K562 (cell line): ENCODE results near the gene CCDC159.

Source experiments
- CBFA2T2 ChIP-seq: fragments of 450-650 bp; conservative IDR thresholded peaks from 2 replicates; pipeline ENCODE4 v1.6.1; 2017; ENCODE audit warnings: mild to moderate bottlenecking
- EGR1 ChIP-seq: fragments of 450-650 bp; conservative IDR thresholded peaks from 2 replicates; pipeline ENCODE4 v1.6.1; 2017; ENCODE audit warnings: mild to moderate bottlenecking
- KLF13 ChIP-seq: fragments of 450-650 bp; IDR thresholded peaks from 2 replicates; pipeline ENCODE4 v1.6.1; 2016; ENCODE audit warnings: missing genetic modification characterization, low read depth, mild to moderate bottlenecking, missing compliant biosample characterization, moderate library complexity, borderline replicate concordance
- L3MBTL2 ChIP-seq: fragments of 450-650 bp; IDR thresholded peaks from 2 replicates; pipeline ENCODE4 v1.6.1; 2016; ENCODE audit warnings: mild to moderate bottlenecking, moderate library complexity
- MTA1 ChIP-seq: fragments of 450-650 bp; IDR thresholded peaks from 2 replicates; pipeline ENCODE4 v1.6.1; 2017; ENCODE audit warnings: borderline replicate concordance
- POLR2A ChIP-seq: fragments of 450-650 bp; conservative IDR thresholded peaks from 2 replicates; pipeline ENCODE4 v1.6.1; 2016
- TBL1XR1 ChIP-seq, 2 experiments: IDR thresholded peaks; 2 replicates each; pipeline ENCODE4 v1.6.1; 2012; ENCODE audit warnings: improper control_type of control experiment in 2 of 2, low read length in 2 of 2, mild to moderate bottlenecking in 1 of 2
- ZEB2 ChIP-seq: fragments of 450-650 bp; IDR thresholded peaks from 2 replicates; pipeline ENCODE4 v1.6.1; 2016
- ZNF217 ChIP-seq: sonication (generic); formaldehyde crosslinking; IDR thresholded peaks from 2 replicates; pipeline ENCODE4 v1.8.0; 2022; ENCODE audit warnings: mild to moderate bottlenecking, missing genetic modification reagents
- TF ChIP-seq, protein P1 (sequence below): sonication (generic); formaldehyde crosslinking; IDR thresholded peaks from 2 replicates; pipeline ENCODE4 v1.8.1; 2022; ENCODE audit warnings: missing genetic modification reagents
- TF ChIP-seq, protein P2 (sequence below), 3 experiments: IDR thresholded peaks in 2 of 3; conservative IDR thresholded peaks in 1 of 3; 2 replicates each; pipeline ENCODE4 v1.5.1; 2011 to 2012; ENCODE audit warnings: low read length in 3 of 3, mild to moderate bottlenecking in 3 of 3, control low read depth in 2 of 3, improper control_type of control experiment in 1 of 3, inconsistent platforms in 1 of 3, low read depth in 1 of 3, mixed read lengths in 1 of 3, moderate library complexity in 1 of 3; ENCODE audit not compliant: insufficient read depth in 2 of 3
- TF ChIP-seq, protein P3 (sequence below): sonication (generic); formaldehyde crosslinking; IDR thresholded peaks from 2 replicates; pipeline ENCODE4 v1.9.0; 2022; ENCODE audit warnings: mild to moderate bottlenecking, missing genetic modification reagents

DNA sequence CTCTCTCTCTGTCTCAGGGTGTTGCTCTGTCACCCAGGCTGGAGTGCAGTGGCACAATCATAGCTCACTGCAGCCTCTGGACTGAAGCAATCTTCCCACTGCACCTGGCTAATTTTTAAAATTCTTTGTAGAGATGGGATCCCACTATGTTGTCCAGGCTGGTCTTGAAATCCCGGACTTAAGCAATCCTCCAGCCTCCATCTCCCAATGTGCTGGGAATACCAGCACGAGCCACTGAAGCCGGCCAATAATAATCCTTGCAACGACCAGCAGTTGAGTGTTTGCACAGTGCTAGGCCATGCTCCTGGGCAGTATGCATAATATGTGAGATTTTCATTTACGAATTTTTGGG, 38.4 kb downstream of the CCDC159 start:
- TF ChIP-seq KLF13 (tag): no peak
- TF ChIP-seq MTA1: no peak
- TF ChIP-seq ZNF217 (CRISPR knock-in tag): no peak
- TF ChIP-seq, protein P1, sequence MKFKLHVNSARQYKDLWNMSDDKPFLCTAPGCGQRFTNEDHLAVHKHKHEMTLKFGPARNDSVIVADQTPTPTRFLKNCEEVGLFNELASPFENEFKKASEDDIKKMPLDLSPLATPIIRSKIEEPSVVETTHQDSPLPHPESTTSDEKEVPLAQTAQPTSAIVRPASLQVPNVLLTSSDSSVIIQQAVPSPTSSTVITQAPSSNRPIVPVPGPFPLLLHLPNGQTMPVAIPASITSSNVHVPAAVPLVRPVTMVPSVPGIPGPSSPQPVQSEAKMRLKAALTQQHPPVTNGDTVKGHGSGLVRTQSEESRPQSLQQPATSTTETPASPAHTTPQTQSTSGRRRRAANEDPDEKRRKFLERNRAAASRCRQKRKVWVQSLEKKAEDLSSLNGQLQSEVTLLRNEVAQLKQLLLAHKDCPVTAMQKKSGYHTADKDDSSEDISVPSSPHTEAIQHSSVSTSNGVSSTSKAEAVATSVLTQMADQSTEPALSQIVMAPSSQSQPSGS (CRISPR knock-in tag): no peak
- TF ChIP-seq L3MBTL2: no peak
- TF ChIP-seq, protein P2, sequence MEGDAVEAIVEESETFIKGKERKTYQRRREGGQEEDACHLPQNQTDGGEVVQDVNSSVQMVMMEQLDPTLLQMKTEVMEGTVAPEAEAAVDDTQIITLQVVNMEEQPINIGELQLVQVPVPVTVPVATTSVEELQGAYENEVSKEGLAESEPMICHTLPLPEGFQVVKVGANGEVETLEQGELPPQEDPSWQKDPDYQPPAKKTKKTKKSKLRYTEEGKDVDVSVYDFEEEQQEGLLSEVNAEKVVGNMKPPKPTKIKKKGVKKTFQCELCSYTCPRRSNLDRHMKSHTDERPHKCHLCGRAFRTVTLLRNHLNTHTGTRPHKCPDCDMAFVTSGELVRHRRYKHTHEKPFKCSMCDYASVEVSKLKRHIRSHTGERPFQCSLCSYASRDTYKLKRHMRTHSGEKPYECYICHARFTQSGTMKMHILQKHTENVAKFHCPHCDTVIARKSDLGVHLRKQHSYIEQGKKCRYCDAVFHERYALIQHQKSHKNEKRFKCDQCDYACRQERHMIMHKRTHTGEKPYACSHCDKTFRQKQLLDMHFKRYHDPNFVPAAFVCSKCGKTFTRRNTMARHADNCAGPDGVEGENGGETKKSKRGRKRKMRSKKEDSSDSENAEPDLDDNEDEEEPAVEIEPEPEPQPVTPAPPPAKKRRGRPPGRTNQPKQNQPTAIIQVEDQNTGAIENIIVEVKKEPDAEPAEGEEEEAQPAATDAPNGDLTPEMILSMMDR (IDR thresholded peaks at IDR 0.05 in 2 of 3, conservative IDR thresholded peaks at IDR 0.05 in 1 of 3; ENCODE audit: insufficient read depth in 2 of 3, low read depth in 1 of 3, low read length in 3 of 3): no peak
- no peak for TF ChIP-seq TBL1XR1 (IDR thresholded peaks at IDR 0.05; ENCODE audit: low read length in 2 of 2)
- TF ChIP-seq ZEB2: no peak
- TF ChIP-seq POLR2A: no peak
- no peak for TF ChIP-seq CBFA2T2
- TF ChIP-seq, protein P3, sequence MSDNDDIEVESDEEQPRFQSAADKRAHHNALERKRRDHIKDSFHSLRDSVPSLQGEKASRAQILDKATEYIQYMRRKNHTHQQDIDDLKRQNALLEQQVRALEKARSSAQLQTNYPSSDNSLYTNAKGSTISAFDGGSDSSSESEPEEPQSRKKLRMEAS: no peak
- TF ChIP-seq EGR1: no peak
